GM19043 (cell line): ENCODE results near the gene PSG5.
"Not testable (repeated sequence)": the region's sequence is repeated elsewhere in the genome, so short reads cannot be mapped to it uniquely, and the experiment has no call there.

ENCODE experiments used
- ATAC-seq: cut with Tn5 transposase; IDR thresholded peaks from one replicate; pipeline ENCODE4 v1.9.1; 2021; ENCODE audit warnings: low read depth; ENCODE audit not compliant: unreplicated experiment

PSG5 gene

GRCh38 chr19:43192381-43193155, 6.2 kb upstream of the PSG5 start:
- not testable (repeated sequence) for ATAC-seq

- ATAC-seq, result not testable (repeated sequence)
Observed at GRCh38 chr19:43188092-43188491, 1.8 kb upstream of the PSG5 start.

GRCh38 chr19:43181869-43182771, 4.2 kb downstream of the PSG5 start:
- ATAC-seq, result not testable (repeated sequence)

GRCh38 chr19:43179569-43180147, 6.7 kb downstream of the PSG5 start:
- not testable (repeated sequence) for ATAC-seq

GRCh38 chr19:43178577-43178976, 7.8 kb downstream of the PSG5 start:
- not testable (repeated sequence) for ATAC-seq

GRCh38 chr19:43165906-43166305, 20.4 kb downstream of the PSG5 start:
- not testable (repeated sequence) for ATAC-seq

GRCh38 chr19:43163135-43163534, 23.2 kb downstream of the PSG5 start:
- not testable (repeated sequence) for ATAC-seq

GRCh38 chr19:43162261-43162660, 24.1 kb downstream of the PSG5 start:
- not testable (repeated sequence) for ATAC-seq

GRCh38 chr19:43152214-43152613, 34.1 kb downstream of the PSG5 start:
- no peak for ATAC-seq

- not testable (repeated sequence) for ATAC-seq
Observed at GRCh38 chr19:43149788-43150187, 36.5 kb downstream of the PSG5 start.

GRCh38 chr19:43148233-43148632, 38.1 kb downstream of the PSG5 start:
- ATAC-seq, result no peak

- ATAC-seq, result not testable (repeated sequence)
Observed at GRCh38 chr19:43141763-43142162, 44.6 kb downstream of the PSG5 start.

- no peak for ATAC-seq
Observed at GRCh38 chr19:43132696-43133095, 53.6 kb downstream of the PSG5 start.

- not testable (repeated sequence) for ATAC-seq
Observed at GRCh38 chr19:43131281-43131842, 55.0 kb downstream of the PSG5 start.

- not testable (repeated sequence) for ATAC-seq
Observed at GRCh38 chr19:43129197-43129596, 57.1 kb downstream of the PSG5 start.

GRCh38 chr19:43127336-43127735, 59.0 kb downstream of the PSG5 start:
- ATAC-seq, result not testable (repeated sequence)

GRCh38 chr19:43126720-43127119, 59.6 kb downstream of the PSG5 start:
- ATAC-seq, result no peak

- ATAC-seq, result no peak
Observed at GRCh38 chr19:43124360-43124759, 62.0 kb downstream of the PSG5 start.

GRCh38 chr19:43120433-43121026, 65.8 kb downstream of the PSG5 start:
- ATAC-seq, result not testable (repeated sequence)

GRCh38 chr19:43119526-43119925, 66.8 kb downstream of the PSG5 start:
- not testable (repeated sequence) for ATAC-seq
